ENCODE results near the gene TEAD1.
"Not testable (repeated sequence)": the region's sequence is repeated elsewhere in the genome, so short reads cannot be mapped to it uniquely, and the experiment has no call there.

The TEAD1 gene

GRCh38 chr11:12737024-12737423 lies 62.8 kb downstream of the TEAD1 start:
- no peak for DNase-seq (ENCODE audit: low read depth)

GRCh38 chr11:12741671-12742216 lies 67.5 kb downstream of the TEAD1 start:
- no peak for DNase-seq (ENCODE audit: low read depth)

GRCh38 chr11:12743834-12744449 lies 69.7 kb downstream of the TEAD1 start:
- no peak for DNase-seq (ENCODE audit: low read depth)

- DNase-seq (ENCODE audit: low read depth), result no peak
Measured at GRCh38 chr11:12744826-12745502, 70.7 kb downstream of the TEAD1 start.

GRCh38 chr11:12745787-12746186 lies 71.6 kb downstream of the TEAD1 start:
- no peak for DNase-seq (ENCODE audit: low read depth)

- no peak for DNase-seq (ENCODE audit: low read depth)
Measured at GRCh38 chr11:12746593-12747097, 72.4 kb downstream of the TEAD1 start.

- DNase-seq (ENCODE audit: low read depth), result no peak
Measured at GRCh38 chr11:12748561-12748960, 74.3 kb downstream of the TEAD1 start.

- DNase-seq (ENCODE audit: low read depth), result no peak
Measured at GRCh38 chr11:12749442-12749841, 75.2 kb downstream of the TEAD1 start.

GRCh38 chr11:12750181-12750580 lies 76.0 kb downstream of the TEAD1 start:
- no peak for DNase-seq (ENCODE audit: low read depth)

GRCh38 chr11:12752868-12753524 lies 78.8 kb downstream of the TEAD1 start:
- no peak for DNase-seq (ENCODE audit: low read depth)

GRCh38 chr11:12754021-12754420 lies 79.8 kb downstream of the TEAD1 start:
- no peak for DNase-seq (ENCODE audit: low read depth)

GRCh38 chr11:12754582-12755234 lies 80.5 kb downstream of the TEAD1 start:
- no peak for DNase-seq (ENCODE audit: low read depth)

GRCh38 chr11:12755510-12756453 lies 81.6 kb downstream of the TEAD1 start:
- no peak for DNase-seq (ENCODE audit: low read depth)

GRCh38 chr11:12756454-12756806 lies 82.2 kb downstream of the TEAD1 start:
- DNase-seq (ENCODE audit: low read depth), result no peak

GRCh38 chr11:12756867-12757266 lies 82.6 kb downstream of the TEAD1 start:
- DNase-seq (ENCODE audit: low read depth), result no peak

GRCh38 chr11:12757416-12757815 lies 83.2 kb downstream of the TEAD1 start:
- no peak for DNase-seq (ENCODE audit: low read depth)

GRCh38 chr11:12758117-12758516 lies 83.9 kb downstream of the TEAD1 start:
- DNase-seq (ENCODE audit: low read depth), result not testable (repeated sequence)

- no peak for DNase-seq (ENCODE audit: low read depth)
Measured at GRCh38 chr11:12761029-12761428, 86.8 kb downstream of the TEAD1 start.

- DNase-seq (ENCODE audit: low read depth), result no peak
Measured at GRCh38 chr11:12762278-12762677, 88.1 kb downstream of the TEAD1 start.

- DNase-seq (ENCODE audit: low read depth), result no peak
Measured at GRCh38 chr11:12762696-12763324, 88.6 kb downstream of the TEAD1 start.
